K562 (cell line): ENCODE results near the gene MARCHF11. TPM values are rescaled to one million over a fixed set of nuclear protein-coding genes. Genes with fewer than 3 reads are reported as not detected.

Source experiments
- ATAC-seq: fragments of 200-7000 bp; cut with Tn5 transposase; 3 replicates; pipeline ENCODE4 v1.9.1; 2020; ENCODE audit warnings: moderate library complexity
- BruUV-seq: library from RNA; stranded (reverse); fragments of 400-500 nt; replicated peaks from 2 replicates; lab custom pipeline; 2021; lab: Mats Ljungman, UMichigan
- CTCF ChIA-PET: fragments of 300-600 bp; formaldehyde crosslinking; extraction: SDS; loops from one replicate; lab custom pipeline; 2021; ENCODE audit warnings: low intra/inter-chr PET ratio; lab: Yijun Ruan, JAX
- POLR2A ChIA-PET: fragments of 300-600, 350-650 bp; sonication (Branson Sonifier 250); formaldehyde crosslinking; extraction: SDS; loops from one replicate; lab custom pipeline; 2021; ENCODE audit warnings: antibody characterized with exemption, inconsistent platforms; lab: Yijun Ruan, JAX
- DNase-seq, 4 experiments: peaks; one replicate each; pipeline versions ENCODE4 v3.0.0 to v3.0.0-alpha.2; 2011 to 2018; ENCODE audit warnings: low spot score in 3 of 4, mixed read lengths in 3 of 4; ENCODE audit errors: extremely low read depth in 1 of 4
- FAIRE-seq: peaks from 2 replicates; lab custom pipeline; 2011; peaks lifted over from hg19 to GRCh38; lab: Jason Lieb, UNC
- H2AFZ ChIP-seq: 2 replicates; pipeline ENCODE4 v1.6.0; 2011; ENCODE audit warnings: low read depth, low read length, control low read depth, inconsistent platforms
- H3K27ac ChIP-seq: fragments of 200-600 bp; 3 replicates; pipeline ENCODE4 v1.8.0; 2011; ENCODE audit warnings: low read depth, mild to moderate bottlenecking, control low read depth, inconsistent platforms, low read length, moderate library complexity, mixed read lengths; ENCODE audit errors: extremely low read depth
- H3K27me3 ChIP-seq, 2 experiments: fragments of 300-600 bp in 1 of 2; 2 replicates in 1 of 2; 3 replicates in 1 of 2; pipeline versions ENCODE4 v1.6.0 to v1.8.0; 2011; ENCODE audit warnings: inconsistent platforms in 2 of 2, low read length in 2 of 2, mild to moderate bottlenecking in 1 of 2, mixed read lengths in 1 of 2, moderate library complexity in 1 of 2; ENCODE audit not compliant: control insufficient read depth in 2 of 2, insufficient read depth in 2 of 2
- H3K36me3 ChIP-seq: fragments of 300-600 bp; 3 replicates; pipeline ENCODE4 v1.8.0; 2011; ENCODE audit warnings: mild to moderate bottlenecking, low read length, inconsistent platforms; ENCODE audit not compliant: control insufficient read depth, insufficient read depth
- H3K4me1 ChIP-seq, 2 experiments: fragments of 200-600 bp in 1 of 2; replicated peaks in 1 of 2; 2 replicates in 1 of 2; 3 replicates in 1 of 2; pipeline versions ENCODE4 v1.5.1 to v1.8.0; 2011; ENCODE audit warnings: inconsistent platforms in 2 of 2, low read length in 2 of 2, mild to moderate bottlenecking in 1 of 2, mixed read lengths in 1 of 2, moderate library complexity in 1 of 2; ENCODE audit not compliant: control insufficient read depth in 2 of 2, insufficient read depth in 2 of 2
- H3K4me2 ChIP-seq: 2 replicates; pipeline ENCODE4 v1.6.1; 2011; ENCODE audit warnings: low read length, control low read depth, inconsistent platforms, mixed read lengths; ENCODE audit not compliant: insufficient read depth
- H3K4me3 ChIP-seq: fragments of 200-600 bp; sonication (generic), shearing (Covaris generic); 2 replicates; pipeline ENCODE4 v1.5.1; 2016; ENCODE audit warnings: control low read depth, inconsistent platforms
- H3K79me2 ChIP-seq: fragments of 200-600 bp; 3 replicates; pipeline ENCODE4 v1.8.0; 2011; ENCODE audit warnings: low read length, inconsistent platforms; ENCODE audit not compliant: control insufficient read depth, insufficient read depth
- H3K9ac ChIP-seq, 2 experiments: 2 replicates each; pipeline versions ENCODE4 v1.6.0 to v1.6.1; 2011; ENCODE audit warnings: low read depth in 2 of 2, low read length in 2 of 2, control low read depth in 1 of 2, inconsistent platforms in 1 of 2, mild to moderate bottlenecking in 1 of 2, mixed read lengths in 1 of 2; ENCODE audit not compliant: insufficient read depth in 1 of 2
- H3K9me1 ChIP-seq: one replicate; pipeline ENCODE4 v1.6.0; 2011; ENCODE audit warnings: inconsistent platforms, mild to moderate bottlenecking, low read length, moderate library complexity; ENCODE audit not compliant: control insufficient read depth, insufficient read depth
- H3K9me3 ChIP-seq: replicated peaks from 2 replicates; pipeline ENCODE4 v1.5.1; 2011; ENCODE audit warnings: low read depth, low read length, inconsistent platforms; ENCODE audit not compliant: control insufficient read depth, insufficient read depth
- H4K20me1 ChIP-seq: replicated peaks from 2 replicates; pipeline ENCODE4 v1.6.1; 2011; ENCODE audit warnings: low read length, inconsistent platforms, mixed read lengths; ENCODE audit not compliant: control insufficient read depth, insufficient read depth
- BRD4 ChIP-seq: fragments of 200-600 bp; sonication (generic); IDR thresholded peaks from 2 replicates; pipeline ENCODE4 v1.6.1; 2017; ENCODE audit warnings: inconsistent platforms
- DMBX1 ChIP-seq: fragments of 250-450 bp; sonication (Bioruptor Pico); IDR thresholded peaks from 2 replicates; pipeline ENCODE4 v1.8.0; 2022; ENCODE audit warnings: inconsistent platforms, mild to moderate bottlenecking, moderate library complexity, borderline replicate concordance
- DPF2 ChIP-seq: fragments of 450-650 bp; IDR thresholded peaks from 2 replicates; pipeline ENCODE4 v1.6.1; 2016
- ERF ChIP-seq: fragments of 450-650 bp; formaldehyde crosslinking; IDR thresholded peaks from 2 replicates; pipeline ENCODE4 v1.4.0; 2020; ENCODE audit warnings: mild to moderate bottlenecking, mixed read lengths
- KLF6 ChIP-seq: fragments of 250-450 bp; sonication (Bioruptor Pico); IDR thresholded peaks from 2 replicates; pipeline ENCODE4 v1.4.0; 2020; ENCODE audit warnings: mild to moderate bottlenecking, moderate library complexity, borderline replicate concordance
- MAFK ChIP-seq: IDR thresholded peaks from 2 replicates; pipeline ENCODE4 v1.6.1; 2011; ENCODE audit warnings: low read length, improper control_type of control experiment
- SIRT6 ChIP-seq: IDR thresholded peaks from one replicate; pipeline ENCODE4 v1.6.1; 2012; ENCODE audit warnings: low read depth, mild to moderate bottlenecking, control low read depth, inconsistent platforms, low read length, moderate library complexity
- SMAD1 ChIP-seq: fragments of 150-350 bp; IDR thresholded peaks from 2 replicates; pipeline ENCODE4 v1.6.1; 2014; ENCODE audit warnings: low read length, low read depth; ENCODE audit not compliant: partially characterized antibody
- ZEB2 ChIP-seq: fragments of 450-650 bp; IDR thresholded peaks from 2 replicates; pipeline ENCODE4 v1.6.1; 2016
- ZNF253 ChIP-seq: fragments of 250-450 bp; sonication (Bioruptor Pico); conservative IDR thresholded peaks from 2 replicates; pipeline ENCODE4 v1.6.1; 2021; ENCODE audit warnings: mild to moderate bottlenecking
- ZNF696 ChIP-seq: fragments of 250-450 bp; sonication (Bioruptor Pico); conservative IDR thresholded peaks from 2 replicates; pipeline ENCODE4 v1.4.0; 2020; ENCODE audit warnings: mild to moderate bottlenecking, moderate library complexity
- WGBS: fragments of 100-300 bp; shearing (Covaris generic); methylation state at CpG from one replicate; pipeline ENCODE4 v1.1.6; 2016; ENCODE audit warnings: low coverage, mixed read lengths; ENCODE audit not compliant: insufficient coverage; ENCODE audit errors: missing lambda C conversion rate; 5-methylcytosine and 5-hydroxymethylcytosine counted together
- in situ Hi-C: fragments of 300-500 bp; cut with MboI; formaldehyde crosslinking; loops from 4 replicates; pipeline ENCODE4 v1.15.0; 2018; ENCODE audit warnings: inconsistent platforms, mixed read lengths
- intact Hi-C: fragments of 100-400 bp; cut with micrococcal nuclease; formaldehyde crosslinking; loops from 2 replicates; pipeline ENCODE4 v1.14.2; 2022
- polyA plus RNA-seq, 8 experiments: library from polyadenylated mRNA; depleted of rRNA in 4 of 8; stranded (reverse) in 5 of 8; unstranded in 3 of 8; fragments of >200 nt; fragmentation: Nextera tagmentation in 2 of 8; fragmentation: Illumina TruSeq in 1 of 8; extraction: Ambion mirVana in 2 of 8; extraction: Trizol in 1 of 8; gene quantifications; 2 replicates each; pipeline versions ENCODE4 v1.2.1 to v1.2.3, GENCODE V29; 2011 to 2014; ENCODE audit warnings: inconsistent platforms in 1 of 8, missing spikeins in 1 of 8
- total RNA-seq, 7 experiments: library from RNA; depleted of rRNA in 6 of 7; stranded (reverse); fragments of >200 nt in 6 of 7; fragmentation: Illumina TruSeq in 2 of 7; extraction: Trizol in 2 of 7; gene quantifications; 2 replicates each; pipeline versions ENCODE4 v1.2.1 to v1.2.3, GENCODE V29; 2011 to 2021; ENCODE audit warnings: low replicate concordance in 1 of 7
- TF ChIP-seq, protein P1 (sequence below): fragments of 450-650 bp; IDR thresholded peaks from 2 replicates; pipeline ENCODE4 v1.6.1; 2016; ENCODE audit warnings: borderline replicate concordance
- TF ChIP-seq, protein P2 (sequence below): fragments of 450-650 bp; formaldehyde crosslinking; IDR thresholded peaks from 2 replicates; pipeline ENCODE4 v1.4.0; 2020; ENCODE audit warnings: mild to moderate bottlenecking
- TF ChIP-seq, protein P3 (sequence below): sonication (generic); formaldehyde crosslinking; IDR thresholded peaks from 2 replicates; pipeline ENCODE4 v1.8.1; 2023; ENCODE audit warnings: mild to moderate bottlenecking, missing genetic modification reagents

The MARCHF11 gene
- total and polyA plus RNA-seq, 9 of the 15 experiments (the other 6 are each of a cell fraction or from before 2014, with no cell fraction given) = not detected

DNA sequence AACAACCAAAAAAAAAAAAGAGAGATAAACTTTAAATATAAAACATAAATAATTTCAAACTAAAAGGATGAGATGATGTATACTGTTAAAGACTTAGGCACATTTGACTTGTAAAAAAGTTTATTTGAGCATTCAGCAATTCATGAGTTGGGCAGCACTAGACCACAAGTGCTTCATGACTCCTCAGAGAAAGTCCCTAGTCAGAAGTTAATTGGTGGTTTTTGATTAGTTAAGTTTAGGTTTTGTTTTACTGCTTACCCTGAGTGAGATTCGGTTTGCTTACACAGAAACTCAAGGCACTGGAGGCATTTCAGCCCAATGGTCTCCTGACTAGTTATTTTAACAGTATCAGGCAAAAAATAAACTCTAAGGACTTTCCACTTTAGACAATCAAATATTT, 129.2 kb downstream of the MARCHF11 start:
- no TSS peak for BruUV-seq
- Histone ChIP-seq H3K9me3 (no peaks in the 10 kb centered on the region), H3K27ac (no peak overlapping the region), H3K4me1 (no peaks in the 10 kb centered on the region), H3K79me2 (no peaks in the 10 kb centered on the region), H3K4me2 (no peak overlapping the region), H3K36me3 (no peaks in the 10 kb centered on the region), H4K20me1 (no peaks in the 10 kb centered on the region), H3K4me3 (no peak overlapping the region), H3K27me3 (no peaks in the 10 kb centered on the region), H3K9ac (no peak overlapping the region), H3K9me1 (no peaks in the 10 kb centered on the region), H2AFZ (no peak overlapping the region)
- in situ Hi-C loops (no loop called here), intact Hi-C loops (no loop called here)
- no peak for DNase-seq
- ChIA-PET POLR2A (no interaction called here), CTCF (no interaction called here)
- TF ChIP-seq DPF2 (no peak), SMAD1 (no peak), ZNF253 (CRISPR knock-in tag) (no peak), ZEB2 (no peak), MAFK (no peak), SIRT6 (no peak), KLF6 (CRISPR knock-in tag) (no peak), DMBX1 (CRISPR knock-in tag) (no peak), ERF (no peak), ZNF696 (CRISPR knock-in tag) (no peak), BRD4 (no peak)
- TF ChIP-seq, protein P1, sequence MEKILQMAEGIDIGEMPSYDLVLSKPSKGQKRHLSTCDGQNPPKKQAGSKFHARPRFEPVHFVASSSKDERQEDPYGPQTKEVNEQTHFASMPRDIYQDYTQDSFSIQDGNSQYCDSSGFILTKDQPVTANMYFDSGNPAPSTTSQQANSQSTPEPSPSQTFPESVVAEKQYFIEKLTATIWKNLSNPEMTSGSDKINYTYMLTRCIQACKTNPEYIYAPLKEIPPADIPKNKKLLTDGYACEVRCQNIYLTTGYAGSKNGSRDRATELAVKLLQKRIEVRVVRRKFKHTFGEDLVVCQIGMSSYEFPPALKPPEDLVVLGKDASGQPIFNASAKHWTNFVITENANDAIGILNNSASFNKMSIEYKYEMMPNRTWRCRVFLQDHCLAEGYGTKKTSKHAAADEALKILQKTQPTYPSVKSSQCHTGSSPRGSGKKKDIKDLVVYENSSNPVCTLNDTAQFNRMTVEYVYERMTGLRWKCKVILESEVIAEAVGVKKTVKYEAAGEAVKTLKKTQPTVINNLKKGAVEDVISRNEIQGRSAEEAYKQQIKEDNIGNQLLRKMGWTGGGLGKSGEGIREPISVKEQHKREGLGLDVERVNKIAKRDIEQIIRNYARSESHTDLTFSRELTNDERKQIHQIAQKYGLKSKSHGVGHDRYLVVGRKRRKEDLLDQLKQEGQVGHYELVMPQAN = no peak
- TF ChIP-seq, protein P2, sequence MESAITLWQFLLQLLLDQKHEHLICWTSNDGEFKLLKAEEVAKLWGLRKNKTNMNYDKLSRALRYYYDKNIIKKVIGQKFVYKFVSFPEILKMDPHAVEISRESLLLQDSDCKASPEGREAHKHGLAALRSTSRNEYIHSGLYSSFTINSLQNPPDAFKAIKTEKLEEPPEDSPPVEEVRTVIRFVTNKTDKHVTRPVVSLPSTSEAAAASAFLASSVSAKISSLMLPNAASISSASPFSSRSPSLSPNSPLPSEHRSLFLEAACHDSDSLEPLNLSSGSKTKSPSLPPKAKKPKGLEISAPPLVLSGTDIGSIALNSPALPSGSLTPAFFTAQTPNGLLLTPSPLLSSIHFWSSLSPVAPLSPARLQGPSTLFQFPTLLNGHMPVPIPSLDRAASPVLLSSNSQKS (CRISPR knock-in tag) = no peak
- TF ChIP-seq, protein P3, sequence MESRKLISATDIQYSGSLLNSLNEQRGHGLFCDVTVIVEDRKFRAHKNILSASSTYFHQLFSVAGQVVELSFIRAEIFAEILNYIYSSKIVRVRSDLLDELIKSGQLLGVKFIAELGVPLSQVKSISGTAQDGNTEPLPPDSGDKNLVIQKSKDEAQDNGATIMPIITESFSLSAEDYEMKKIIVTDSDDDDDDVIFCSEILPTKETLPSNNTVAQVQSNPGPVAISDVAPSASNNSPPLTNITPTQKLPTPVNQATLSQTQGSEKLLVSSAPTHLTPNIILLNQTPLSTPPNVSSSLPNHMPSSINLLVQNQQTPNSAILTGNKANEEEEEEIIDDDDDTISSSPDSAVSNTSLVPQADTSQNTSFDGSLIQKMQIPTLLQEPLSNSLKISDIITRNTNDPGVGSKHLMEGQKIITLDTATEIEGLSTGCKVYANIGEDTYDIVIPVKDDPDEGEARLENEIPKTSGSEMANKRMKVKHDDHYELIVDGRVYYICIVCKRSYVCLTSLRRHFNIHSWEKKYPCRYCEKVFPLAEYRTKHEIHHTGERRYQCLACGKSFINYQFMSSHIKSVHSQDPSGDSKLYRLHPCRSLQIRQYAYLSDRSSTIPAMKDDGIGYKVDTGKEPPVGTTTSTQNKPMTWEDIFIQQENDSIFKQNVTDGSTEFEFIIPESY = no peak
- 0% methylated on average over 1 of the region's 1 CpG for WGBS
- no peak for FAIRE-seq
- ATAC-seq = no peak
